GM12878 (cell line): Measurements from ENCODE around the gene NUB1. TPM values are rescaled to one million over a fixed set of nuclear protein-coding genes. Genes with fewer than 3 reads are reported as not detected.

Experiments
- ATAC-seq: fragments of 200-7000 bp; cut with Tn5 transposase; 3 replicates; pipeline ENCODE4 v1.9.1; 2020; ENCODE audit warnings: mild to moderate bottlenecking, moderate library complexity
- BruUV-seq: library from RNA; stranded (reverse); fragments of 400-500 nt; replicated peaks from 2 replicates; lab custom pipeline; 2021; lab: Mats Ljungman, UMichigan
- CTCF ChIA-PET: fragments of 300-600 bp; sonication (Branson Sonifier 250); formaldehyde crosslinking; extraction: SDS; loops from one replicate; lab custom pipeline; 2021; ENCODE audit warnings: inconsistent platforms; lab: Yijun Ruan, JAX
- POLR2A ChIA-PET: fragments of 350-600 bp; formaldehyde crosslinking; extraction: SDS; loops from one replicate; lab custom pipeline; 2021; ENCODE audit warnings: inconsistent platforms; lab: Charles Lee
- RAD21 ChIA-PET: fragments of 300-600 bp; sonication (Branson Sonifier 250); formaldehyde crosslinking; loops from one replicate; lab custom pipeline; 2023; ENCODE audit warnings: antibody characterized with exemption; ENCODE audit not compliant: unreplicated experiment; lab: Charles Lee
- SMC1A ChIA-PET: fragments of 300-600 bp; sonication (Branson Sonifier 250); formaldehyde crosslinking; loops from one replicate; lab custom pipeline; 2023; ENCODE audit not compliant: unreplicated experiment, uncharacterized antibody; lab: Charles Lee
- DNase-seq: peaks from one replicate; pipeline ENCODE4 v3.0.0-alpha.2; 2011; ENCODE audit warnings: low read depth, low spot score
- FAIRE-seq: peaks from 3 replicates; lab custom pipeline; 2011; peaks lifted over from hg19 to GRCh38; lab: Jason Lieb, UNC
- H2AFZ ChIP-seq: 2 replicates; pipeline ENCODE4 v1.6.0; 2011; ENCODE audit warnings: low read depth, low read length, control low read depth; ENCODE audit not compliant: control insufficient read depth
- H3K27ac ChIP-seq: 2 replicates; pipeline ENCODE4 v1.5.1; 2011; ENCODE audit warnings: control low read depth; ENCODE audit not compliant: control insufficient read depth, insufficient read depth
- H3K27me3 ChIP-seq, 2 experiments: replicated peaks in 1 of 2; 2 replicates each; pipeline versions ENCODE4 v1.6.0 to v1.6.1; 2011; ENCODE audit warnings: low read length in 1 of 2; ENCODE audit not compliant: control insufficient read depth in 2 of 2, insufficient read depth in 2 of 2
- H3K36me3 ChIP-seq, 2 experiments: 2 replicates each; pipeline ENCODE4 v1.5.1; 2011; ENCODE audit warnings: low read length in 1 of 2; ENCODE audit not compliant: control insufficient read depth in 2 of 2, insufficient read depth in 2 of 2
- H3K4me1 ChIP-seq: 2 replicates; pipeline ENCODE4 v1.6.1; 2011; ENCODE audit warnings: mild to moderate bottlenecking, low read length, moderate library complexity, mixed read lengths; ENCODE audit not compliant: control insufficient read depth, insufficient read depth
- H3K4me2 ChIP-seq: 2 replicates; pipeline ENCODE4 v1.6.0; 2011; ENCODE audit warnings: control low read depth; ENCODE audit not compliant: control insufficient read depth, insufficient read depth
- H3K4me3 ChIP-seq: fragments of 200-600 bp; sonication (generic); 2 replicates; pipeline ENCODE4 v1.5.1; 2016
- H3K79me2 ChIP-seq: 2 replicates; pipeline ENCODE4 v1.6.0; 2011; ENCODE audit warnings: low read length; ENCODE audit not compliant: control insufficient read depth, insufficient read depth
- H3K9ac ChIP-seq: 2 replicates; pipeline ENCODE4 v1.8.0; 2011; ENCODE audit warnings: low read length, control low read depth, mixed read lengths; ENCODE audit not compliant: control insufficient read depth, insufficient read depth
- H3K9me3 ChIP-seq: replicated peaks from 3 replicates; pipeline ENCODE4 v1.5.1; 2011; ENCODE audit warnings: mild to moderate bottlenecking, low read length; ENCODE audit not compliant: control insufficient read depth, insufficient read depth
- H4K20me1 ChIP-seq: 2 replicates; pipeline ENCODE4 v1.6.0; 2011; ENCODE audit not compliant: control insufficient read depth, insufficient read depth
- BCL11A ChIP-seq: IDR thresholded peaks from 2 replicates; pipeline ENCODE4 v1.6.1; 2011; ENCODE audit warnings: low read depth, low read length
- EZH2 ChIP-seq: IDR thresholded peaks from 2 replicates; pipeline ENCODE4 v1.6.1; 2012; ENCODE audit warnings: low read depth, mild to moderate bottlenecking, control low read depth, inconsistent platforms, low read length, borderline replicate concordance; ENCODE audit not compliant: control insufficient read depth
- HDAC6 ChIP-seq: fragments of 200-600 bp; sonication (generic); IDR thresholded peaks from one replicate; pipeline ENCODE4 v1.8.0; 2017; ENCODE audit warnings: antibody characterized with exemption; ENCODE audit not compliant: unreplicated experiment
- MXI1 ChIP-seq: fragments of 150-350 bp; IDR thresholded peaks from 2 replicates; pipeline ENCODE4 v1.6.1; 2011; ENCODE audit warnings: low read depth, mild to moderate bottlenecking, inconsistent platforms, low read length, improper control_type of control experiment
- SREBF2 ChIP-seq: IDR thresholded peaks from 2 replicates; pipeline ENCODE4 v1.6.1; 2012; ENCODE audit warnings: mild to moderate bottlenecking, low read length
- ZNF274 ChIP-seq: IDR thresholded peaks from one replicate; pipeline ENCODE4 v1.8.0; 2011; ENCODE audit not compliant: insufficient read length, insufficient read depth
- ZNF622 ChIP-seq: fragments of 450-650 bp; IDR thresholded peaks from 2 replicates; pipeline ENCODE4 v1.6.1; 2017; ENCODE audit warnings: mild to moderate bottlenecking, inconsistent platforms
- WGBS: methylation state at CpG from one replicate; pipeline ENCODE4 v1.1.6; 2016; ENCODE audit warnings: low lambda C conversion rate; ENCODE audit not compliant: insufficient replicate concordance, insufficient coverage; ENCODE audit errors: missing lambda C conversion rate; 5-methylcytosine and 5-hydroxymethylcytosine counted together
- in situ Hi-C: fragments of 300-500 bp; cut with MboI; formaldehyde crosslinking; loops from 9 replicates; pipeline ENCODE4 v1.14.3; 2018; ENCODE audit warnings: mixed read lengths
- intact Hi-C: fragments of 100-400 bp; cut with micrococcal nuclease; formaldehyde crosslinking; loops from one replicate; pipeline ENCODE4 v1.14.2; 2022; ENCODE audit not compliant: unreplicated experiment
- polyA plus RNA-seq, 11 experiments: library from polyadenylated mRNA; depleted of rRNA in 4 of 11; unstranded in 6 of 11; stranded (reverse) in 5 of 11; fragments of >200 nt; fragmentation: Nextera tagmentation in 4 of 11; fragmentation: Illumina TruSeq in 1 of 11; extraction: Ambion mirVana in 4 of 11; extraction: Trizol in 1 of 11; gene quantifications; 1 replicate in 1 of 11; 2 replicates in 10 of 11; pipeline versions ENCODE4 v1.2.1 to v1.2.3, GENCODE V29; 2011 to 2016; ENCODE audit warnings: inconsistent platforms in 2 of 11, missing spikeins in 2 of 11, low read depth in 1 of 11
- total RNA-seq, 4 experiments: library from RNA; depleted of rRNA in 3 of 4; stranded (reverse); fragments of >200 nt in 3 of 4; fragmentation: Illumina TruSeq in 1 of 4; extraction: Trizol in 1 of 4; gene quantifications; 2 replicates each; pipeline versions ENCODE4 v1.2.1 to v1.2.3, GENCODE V29; 2013 to 2021
- TF ChIP-seq, protein P1 (sequence below): IDR thresholded peaks from 2 replicates; pipeline ENCODE4 v1.6.1; 2011; ENCODE audit warnings: low read depth, low read length, improper control_type of control experiment, borderline replicate concordance
- TF ChIP-seq, protein P2 (sequence below): fragments of 150-350 bp; IDR thresholded peaks from 2 replicates; pipeline ENCODE4 v1.6.1; 2016; ENCODE audit warnings: low read depth, low read length

The NUB1 gene
- total and polyA plus RNA-seq, 10 of the 15 experiments (the other 5 are each of a cell fraction or from before 2014, with no cell fraction given): 24.1 to 102 (median 49.0) TPM

GRCh38 chr7:151299940-151300645 lies 41.5 kb upstream of the NUB1 start:
- Histone ChIP-seq H3K4me3 (no peak overlapping the region), H3K36me3 (no peaks in the 10 kb centered on the region), H3K4me1 (peaks cover 3% of the 10 kb centered on the region), H3K9ac (no peak overlapping the region), H3K27ac (no peak overlapping the region), H3K27me3 (peaks cover 0 to 3% of the 10 kb centered on the region in 2 experiments; a peak in 2 of 4 replicates), H2AFZ (no peak overlapping the region), H3K4me2 (no peak overlapping the region), H3K9me3 (no peaks in the 10 kb centered on the region), H3K79me2 (no peaks in the 10 kb centered on the region), H4K20me1 (no peaks in the 10 kb centered on the region)
- ChIA-PET RAD21 (no interaction called here), CTCF (no interaction called here), POLR2A (no interaction called here), SMC1A (no interaction called here)
- DNase-seq (no peak), FAIRE-seq (no peak), ATAC-seq (no peak)
- no TSS peak for BruUV-seq
- 33% methylated on average over 7 of the region's 7 CpGs for WGBS
- TF ChIP-seq, protein P1, sequence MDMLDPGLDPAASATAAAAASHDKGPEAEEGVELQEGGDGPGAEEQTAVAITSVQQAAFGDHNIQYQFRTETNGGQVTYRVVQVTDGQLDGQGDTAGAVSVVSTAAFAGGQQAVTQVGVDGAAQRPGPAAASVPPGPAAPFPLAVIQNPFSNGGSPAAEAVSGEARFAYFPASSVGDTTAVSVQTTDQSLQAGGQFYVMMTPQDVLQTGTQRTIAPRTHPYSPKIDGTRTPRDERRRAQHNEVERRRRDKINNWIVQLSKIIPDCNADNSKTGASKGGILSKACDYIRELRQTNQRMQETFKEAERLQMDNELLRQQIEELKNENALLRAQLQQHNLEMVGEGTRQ: no peak
- TF ChIP-seq EZH2 (no peak), ZNF274 (no peak), SREBF2 (no peak), HDAC6 (no peak), MXI1 (no peak), ZNF622 (no peak), BCL11A (no peak)
- TF ChIP-seq, protein P2, sequence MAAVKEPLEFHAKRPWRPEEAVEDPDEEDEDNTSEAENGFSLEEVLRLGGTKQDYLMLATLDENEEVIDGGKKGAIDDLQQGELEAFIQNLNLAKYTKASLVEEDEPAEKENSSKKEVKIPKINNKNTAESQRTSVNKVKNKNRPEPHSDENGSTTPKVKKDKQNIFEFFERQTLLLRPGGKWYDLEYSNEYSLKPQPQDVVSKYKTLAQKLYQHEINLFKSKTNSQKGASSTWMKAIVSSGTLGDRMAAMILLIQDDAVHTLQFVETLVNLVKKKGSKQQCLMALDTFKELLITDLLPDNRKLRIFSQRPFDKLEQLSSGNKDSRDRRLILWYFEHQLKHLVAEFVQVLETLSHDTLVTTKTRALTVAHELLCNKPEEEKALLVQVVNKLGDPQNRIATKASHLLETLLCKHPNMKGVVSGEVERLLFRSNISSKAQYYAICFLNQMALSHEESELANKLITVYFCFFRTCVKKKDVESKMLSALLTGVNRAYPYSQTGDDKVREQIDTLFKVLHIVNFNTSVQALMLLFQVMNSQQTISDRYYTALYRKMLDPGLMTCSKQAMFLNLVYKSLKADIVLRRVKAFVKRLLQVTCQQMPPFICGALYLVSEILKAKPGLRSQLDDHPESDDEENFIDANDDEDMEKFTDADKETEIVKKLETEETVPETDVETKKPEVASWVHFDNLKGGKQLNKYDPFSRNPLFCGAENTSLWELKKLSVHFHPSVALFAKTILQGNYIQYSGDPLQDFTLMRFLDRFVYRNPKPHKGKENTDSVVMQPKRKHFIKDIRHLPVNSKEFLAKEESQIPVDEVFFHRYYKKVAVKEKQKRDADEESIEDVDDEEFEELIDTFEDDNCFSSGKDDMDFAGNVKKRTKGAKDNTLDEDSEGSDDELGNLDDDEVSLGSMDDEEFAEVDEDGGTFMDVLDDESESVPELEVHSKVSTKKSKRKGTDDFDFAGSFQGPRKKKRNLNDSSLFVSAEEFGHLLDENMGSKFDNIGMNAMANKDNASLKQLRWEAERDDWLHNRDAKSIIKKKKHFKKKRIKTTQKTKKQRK: no peak
- intact Hi-C loops (no loop called here), in situ Hi-C loops (no loop called here)
